Stimulated activated naive CD8-positive, alpha-beta T cell treated with anti-CD3 and anti-CD28 coated beads, Interleukin-15, Interleukin-2, amounts not matched to agents 100 ng/mL and 50 ng/mL, for 24 hours (primary cell): ENCODE measurements around the gene PHF14.
"Not testable (repeated sequence)": the region's sequence is repeated elsewhere in the genome, so short reads cannot be mapped to it uniquely, and the experiment has no call there.

Experiments used
- H3K27ac Mint-ChIP-seq: one replicate; pipeline ENCODE4 v1.8.0; 2021; ENCODE audit warnings: mild to moderate bottlenecking, mixed read lengths
- H3K27me3 Mint-ChIP-seq: one replicate; pipeline ENCODE4 v1.8.0; 2021; ENCODE audit warnings: mixed read lengths
- H3K36me3 Mint-ChIP-seq: one replicate; pipeline ENCODE4 v1.8.0; 2021; ENCODE audit warnings: low read depth, mixed read lengths
- H3K4me1 Mint-ChIP-seq: one replicate; pipeline ENCODE4 v1.8.0; 2021; ENCODE audit warnings: low read depth, mixed read lengths
- H3K4me3 Mint-ChIP-seq: one replicate; pipeline ENCODE4 v1.8.0; 2021; ENCODE audit warnings: mild to moderate bottlenecking, mixed read lengths
- H3K9me3 Mint-ChIP-seq: one replicate; pipeline ENCODE4 v1.8.0; 2021; ENCODE audit warnings: mixed read lengths

PHF14 gene

GRCh38 chr7:10953078-10953750 lies 20.5 kb upstream of the PHF14 start:
- H3K4me3 Mint-ChIP-seq, H3K4me1 Mint-ChIP-seq, H3K9me3 Mint-ChIP-seq, H3K36me3 Mint-ChIP-seq, H3K27ac Mint-ChIP-seq: not testable (repeated sequence)
- H3K27me3 Mint-ChIP-seq: peaks cover 11% of the 10 kb centered on the region

DNA sequence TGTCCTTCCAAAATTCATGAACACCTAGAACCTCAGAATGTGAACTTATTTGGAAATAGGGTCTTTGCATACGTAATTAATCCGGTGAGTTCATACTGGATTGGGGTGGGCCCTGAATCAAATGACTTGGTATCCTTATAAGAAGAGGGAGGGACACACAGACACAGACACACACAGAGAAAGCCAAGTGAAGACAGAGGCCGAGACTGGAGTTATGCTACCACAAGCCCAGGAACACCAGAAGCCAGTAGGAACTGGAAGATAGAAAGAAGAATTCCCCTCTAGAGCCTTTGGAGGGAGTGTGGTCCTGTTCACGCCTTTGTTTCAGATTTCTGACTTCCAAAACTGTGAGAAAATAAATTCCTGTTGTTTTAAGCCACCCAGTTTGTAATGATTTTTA lies 17.1 kb upstream of the PHF14 start:
- Mint-ChIP-seq H3K27ac (no peak overlapping the region), H3K4me3 (no peak overlapping the region), H3K36me3 (no peaks in the 10 kb centered on the region), H3K9me3 (peaks cover 3% of the 10 kb centered on the region), H3K4me1 (no peaks in the 10 kb centered on the region), H3K27me3 (peaks cover 4% of the 10 kb centered on the region)

- H3K4me3 Mint-ChIP-seq, H3K4me1 Mint-ChIP-seq, H3K36me3 Mint-ChIP-seq, H3K27ac Mint-ChIP-seq, H3K9me3 Mint-ChIP-seq: not testable (repeated sequence)
- H3K27me3 Mint-ChIP-seq: peaks cover 14% of the 10 kb centered on the region
Observed at GRCh38 chr7:10960242-10960641, 13.4 kb upstream of the PHF14 start.

DNA sequence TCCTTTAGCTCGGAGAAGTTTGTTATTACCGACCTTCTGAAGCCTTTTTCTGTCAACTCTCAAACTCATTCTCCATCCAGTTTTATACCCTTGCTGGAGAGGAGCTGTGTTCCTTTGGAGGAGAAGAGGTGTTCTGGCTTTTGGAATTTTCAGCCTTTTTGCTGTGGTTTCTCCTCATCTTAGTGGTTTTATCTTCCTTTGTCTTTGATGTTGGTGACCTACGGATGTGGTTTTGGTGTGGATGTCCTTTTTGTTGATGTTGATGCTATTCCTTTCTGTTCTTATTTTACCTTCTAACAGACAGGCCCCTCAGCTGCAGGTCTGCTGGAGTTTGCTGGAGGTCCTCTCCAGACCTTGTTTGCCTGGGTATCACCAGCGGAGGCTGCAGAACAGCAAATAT lies 8.7 kb upstream of the PHF14 start:
- not testable (repeated sequence) for H3K9me3 Mint-ChIP-seq, H3K36me3 Mint-ChIP-seq, H3K4me3 Mint-ChIP-seq, H3K27ac Mint-ChIP-seq
- Mint-ChIP-seq H3K4me1 (peaks cover 10% of the 10 kb centered on the region), H3K27me3 (peaks cover 23% of the 10 kb centered on the region)

DNA sequence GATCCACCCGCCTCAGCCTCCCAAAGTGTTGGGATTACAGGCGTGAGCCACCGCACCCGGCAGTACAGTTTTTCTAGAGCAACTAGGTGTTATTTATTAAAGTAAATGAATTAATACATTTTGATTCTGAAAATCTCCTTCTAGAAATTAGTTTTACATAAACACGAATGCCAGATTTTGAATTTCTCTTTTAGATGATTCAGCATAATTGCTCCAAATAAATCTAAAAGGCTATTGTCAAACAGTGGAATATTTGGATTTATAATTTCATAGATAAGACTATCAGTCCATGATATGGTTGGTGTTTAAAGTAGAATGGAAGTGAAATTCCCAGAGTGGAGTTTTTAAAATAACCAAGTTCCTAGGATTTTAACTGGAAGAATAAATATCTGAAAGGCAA lies 1.5 kb upstream of the PHF14 start:
- peaks cover 16% of the 10 kb centered on the region for H3K27me3 Mint-ChIP-seq
- peaks cover 6% of the 10 kb centered on the region for H3K9me3 Mint-ChIP-seq
- H3K27ac Mint-ChIP-seq: no peak overlapping the region
- H3K4me3 Mint-ChIP-seq: peak overlapping the region; percentile 92
- peaks cover 43% of the 10 kb centered on the region for H3K4me1 Mint-ChIP-seq
- H3K36me3 Mint-ChIP-seq: peaks cover 27% of the 10 kb centered on the region

DNA sequence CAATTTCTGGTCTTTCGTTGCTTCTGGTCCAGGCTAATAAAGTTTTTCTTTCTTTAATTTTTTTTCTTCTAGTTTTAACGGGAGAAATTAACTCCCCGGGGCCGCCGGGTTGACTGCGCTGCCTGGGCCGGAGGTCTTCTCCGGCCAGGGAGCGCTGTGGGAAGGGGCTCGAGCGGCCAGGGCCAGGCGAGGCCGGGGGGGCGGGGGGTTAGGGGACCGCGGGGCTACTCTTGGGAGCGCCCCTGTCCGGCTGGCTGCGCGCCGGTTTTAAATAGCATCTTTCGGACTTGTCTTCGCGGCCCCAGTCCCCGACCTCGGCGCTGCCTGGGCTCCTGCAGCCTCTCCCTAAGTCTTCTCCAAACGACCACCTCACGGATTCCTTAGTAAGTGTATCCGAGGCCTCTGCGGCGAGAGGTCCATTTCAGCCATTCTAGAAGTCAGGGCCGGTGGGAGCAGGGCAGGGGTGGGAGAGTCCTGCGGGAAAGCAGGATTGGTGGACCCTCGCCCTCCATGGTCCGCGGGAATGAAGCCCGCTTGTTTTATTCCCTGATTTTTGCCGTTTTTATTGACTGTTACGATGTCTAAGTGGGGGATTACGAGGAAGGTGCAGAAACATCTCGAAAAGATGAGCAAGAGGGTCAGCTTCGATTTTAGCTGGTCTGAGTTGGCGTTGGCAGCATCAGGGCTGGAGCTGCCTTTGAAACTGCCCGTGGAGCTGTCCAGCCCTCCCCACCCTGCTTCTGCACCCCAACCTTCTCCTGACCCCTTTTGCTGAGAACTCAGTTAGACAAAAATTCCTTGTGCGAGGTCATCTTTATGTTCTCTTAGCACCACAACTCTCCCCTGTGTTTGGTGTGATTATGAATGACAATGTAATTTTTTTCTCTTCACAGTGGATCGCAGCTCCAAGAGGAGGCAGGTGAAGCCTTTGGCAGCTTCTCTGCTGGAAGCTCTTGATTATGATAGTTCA lies 555 bp downstream of the PHF14 start:
- Mint-ChIP-seq H3K27me3 (peaks cover 9% of the 10 kb centered on the region), H3K36me3 (peaks cover 41% of the 10 kb centered on the region), H3K27ac (peak overlapping the region; percentile 96), H3K4me1 (peaks cover 56% of the 10 kb centered on the region), H3K4me3 (peak overlapping the region; percentile 92), H3K9me3 (peaks cover 6% of the 10 kb centered on the region)

DNA sequence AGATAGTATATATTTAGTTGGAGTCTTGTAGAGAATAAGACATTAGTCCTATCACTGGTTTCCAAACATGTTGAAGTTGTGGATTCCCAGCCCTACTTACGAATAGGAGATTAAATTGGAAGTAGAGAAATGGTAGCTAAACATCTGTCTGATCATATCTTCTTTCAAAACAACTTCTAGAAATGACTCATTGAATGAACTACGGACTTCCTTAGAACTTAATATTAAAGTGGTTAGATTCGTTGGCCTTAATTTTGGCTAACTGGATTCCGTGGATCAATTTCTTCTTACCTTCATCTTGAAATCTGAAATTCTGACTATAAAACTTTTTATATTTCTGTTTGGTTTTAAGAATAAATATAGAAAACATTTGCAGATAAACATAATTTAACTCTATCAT lies 3.4 kb downstream of the PHF14 start:
- Mint-ChIP-seq H3K4me3 (peak overlapping the region; percentile 66), H3K27me3 (no peaks in the 10 kb centered on the region), H3K4me1 (peaks cover 69% of the 10 kb centered on the region), H3K36me3 (peaks cover 59% of the 10 kb centered on the region), H3K9me3 (peaks cover 6% of the 10 kb centered on the region), H3K27ac (no peak overlapping the region)

GRCh38 chr7:10981317-10981716 lies 7.6 kb downstream of the PHF14 start:
- H3K4me1 Mint-ChIP-seq: peaks cover 41% of the 10 kb centered on the region
- H3K36me3 Mint-ChIP-seq: peaks cover 64% of the 10 kb centered on the region
- H3K4me3 Mint-ChIP-seq: no peak overlapping the region
- no peaks in the 10 kb centered on the region for H3K27me3 Mint-ChIP-seq
- H3K27ac Mint-ChIP-seq: no peak overlapping the region
- peaks cover 6% of the 10 kb centered on the region for H3K9me3 Mint-ChIP-seq

GRCh38 chr7:10990748-10991147 lies 17.1 kb downstream of the PHF14 start:
- H3K27me3 Mint-ChIP-seq, H3K4me1 Mint-ChIP-seq, H3K27ac Mint-ChIP-seq, H3K9me3 Mint-ChIP-seq, H3K4me3 Mint-ChIP-seq: not testable (repeated sequence)
- H3K36me3 Mint-ChIP-seq: peaks cover 66% of the 10 kb centered on the region

- H3K4me3 Mint-ChIP-seq, H3K9me3 Mint-ChIP-seq, H3K27ac Mint-ChIP-seq, H3K27me3 Mint-ChIP-seq: not testable (repeated sequence)
- Mint-ChIP-seq H3K4me1 (peaks cover 40% of the 10 kb centered on the region), H3K36me3 (peaks cover 70% of the 10 kb centered on the region)
Observed at GRCh38 chr7:10995482-10996166, 22.0 kb downstream of the PHF14 start.

GRCh38 chr7:10998996-10999757 lies 25.5 kb downstream of the PHF14 start:
- Mint-ChIP-seq H3K27ac (no peak overlapping the region), H3K4me1 (peaks cover 45% of the 10 kb centered on the region), H3K27me3 (no peaks in the 10 kb centered on the region), H3K9me3 (peaks cover 5% of the 10 kb centered on the region), H3K36me3 (peaks cover 74% of the 10 kb centered on the region), H3K4me3 (no peak overlapping the region)

GRCh38 chr7:11005202-11005601 lies 31.5 kb downstream of the PHF14 start:
- H3K4me1 Mint-ChIP-seq: peaks cover 17% of the 10 kb centered on the region
- no peak overlapping the region for H3K27ac Mint-ChIP-seq
- H3K4me3 Mint-ChIP-seq: no peak overlapping the region
- H3K36me3 Mint-ChIP-seq: peaks cover 60% of the 10 kb centered on the region
- H3K9me3 Mint-ChIP-seq: no peaks in the 10 kb centered on the region
- no peaks in the 10 kb centered on the region for H3K27me3 Mint-ChIP-seq

DNA sequence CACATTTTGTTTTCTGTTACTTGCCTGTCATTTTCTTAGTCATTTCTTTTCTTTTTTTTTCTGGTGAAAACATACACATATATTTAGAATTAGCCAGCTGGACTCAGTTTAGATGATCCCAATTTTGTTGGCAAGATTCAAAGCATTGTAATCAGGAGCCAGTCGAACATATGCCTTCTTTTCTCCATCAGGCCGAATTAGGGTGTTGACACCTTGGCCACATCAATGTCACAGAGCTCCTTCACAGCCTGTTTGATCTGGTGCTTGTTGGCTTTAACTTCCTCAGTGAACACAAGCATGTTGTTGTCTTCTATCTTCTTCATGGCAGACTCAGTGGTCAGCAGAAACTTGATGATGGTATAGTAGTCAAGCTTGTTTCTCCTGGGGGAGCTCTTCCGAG lies 32.6 kb downstream of the PHF14 start:
- Mint-ChIP-seq H3K4me1 (peaks cover 17% of the 10 kb centered on the region), H3K36me3 (peaks cover 49% of the 10 kb centered on the region), H3K4me3 (no peak overlapping the region), H3K27ac (no peak overlapping the region), H3K27me3 (no peaks in the 10 kb centered on the region), H3K9me3 (no peaks in the 10 kb centered on the region)

GRCh38 chr7:11009631-11010030 lies 36.0 kb downstream of the PHF14 start:
- H3K36me3 Mint-ChIP-seq: peaks cover 38% of the 10 kb centered on the region
- peaks cover 12% of the 10 kb centered on the region for H3K4me1 Mint-ChIP-seq
- H3K27me3 Mint-ChIP-seq: no peaks in the 10 kb centered on the region
- H3K27ac Mint-ChIP-seq: no peak overlapping the region
- no peak overlapping the region for H3K4me3 Mint-ChIP-seq
- H3K9me3 Mint-ChIP-seq: no peaks in the 10 kb centered on the region
